ENCODE measurements around the gene ZBTB22. TPM values are rescaled to one million over a fixed set of nuclear protein-coding genes. Genes with fewer than 3 reads are reported as not detected.
A peak's percentile ranks its signal among the peaks of the same experiment; 100 is the strongest.
"Not testable (repeated sequence)": the region's sequence is repeated elsewhere in the genome, so short reads cannot be mapped to it uniquely, and the experiment has no call there.

ZBTB22 gene
- total RNA-seq, 1 donor from 2014 or later, result 8.2 TPM

DNA sequence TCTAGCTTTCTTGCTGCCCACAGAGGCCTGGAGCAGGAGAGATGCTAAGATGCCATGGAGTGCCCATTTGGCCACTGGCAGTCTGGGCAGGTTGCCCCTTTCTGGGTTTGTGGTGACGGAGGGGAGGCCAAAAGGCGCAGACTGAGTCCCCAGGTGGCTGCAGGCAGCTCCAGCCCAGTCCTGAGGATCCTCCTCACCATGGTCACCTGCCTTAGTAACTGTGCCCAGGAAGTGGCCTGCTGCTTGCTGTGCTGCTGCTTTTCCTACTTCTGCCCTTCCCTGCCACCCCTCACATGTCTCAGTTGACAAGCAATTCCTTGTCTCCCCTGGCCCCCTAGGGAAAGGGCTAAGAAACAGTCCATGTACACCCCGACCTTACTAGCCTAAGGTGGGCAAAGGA is 38.8 kb upstream of the ZBTB22 start:
- DNase-seq (ENCODE audit: low read depth), result no peak
- no peak overlapping the region for H3K4me3 ChIP-seq (ENCODE audit: low read depth, low read length)
- TF ChIP-seq, protein P1, sequence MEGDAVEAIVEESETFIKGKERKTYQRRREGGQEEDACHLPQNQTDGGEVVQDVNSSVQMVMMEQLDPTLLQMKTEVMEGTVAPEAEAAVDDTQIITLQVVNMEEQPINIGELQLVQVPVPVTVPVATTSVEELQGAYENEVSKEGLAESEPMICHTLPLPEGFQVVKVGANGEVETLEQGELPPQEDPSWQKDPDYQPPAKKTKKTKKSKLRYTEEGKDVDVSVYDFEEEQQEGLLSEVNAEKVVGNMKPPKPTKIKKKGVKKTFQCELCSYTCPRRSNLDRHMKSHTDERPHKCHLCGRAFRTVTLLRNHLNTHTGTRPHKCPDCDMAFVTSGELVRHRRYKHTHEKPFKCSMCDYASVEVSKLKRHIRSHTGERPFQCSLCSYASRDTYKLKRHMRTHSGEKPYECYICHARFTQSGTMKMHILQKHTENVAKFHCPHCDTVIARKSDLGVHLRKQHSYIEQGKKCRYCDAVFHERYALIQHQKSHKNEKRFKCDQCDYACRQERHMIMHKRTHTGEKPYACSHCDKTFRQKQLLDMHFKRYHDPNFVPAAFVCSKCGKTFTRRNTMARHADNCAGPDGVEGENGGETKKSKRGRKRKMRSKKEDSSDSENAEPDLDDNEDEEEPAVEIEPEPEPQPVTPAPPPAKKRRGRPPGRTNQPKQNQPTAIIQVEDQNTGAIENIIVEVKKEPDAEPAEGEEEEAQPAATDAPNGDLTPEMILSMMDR (conservative IDR thresholded peaks at IDR 0.05; ENCODE audit: low read depth, low read length), result no peak

DNA sequence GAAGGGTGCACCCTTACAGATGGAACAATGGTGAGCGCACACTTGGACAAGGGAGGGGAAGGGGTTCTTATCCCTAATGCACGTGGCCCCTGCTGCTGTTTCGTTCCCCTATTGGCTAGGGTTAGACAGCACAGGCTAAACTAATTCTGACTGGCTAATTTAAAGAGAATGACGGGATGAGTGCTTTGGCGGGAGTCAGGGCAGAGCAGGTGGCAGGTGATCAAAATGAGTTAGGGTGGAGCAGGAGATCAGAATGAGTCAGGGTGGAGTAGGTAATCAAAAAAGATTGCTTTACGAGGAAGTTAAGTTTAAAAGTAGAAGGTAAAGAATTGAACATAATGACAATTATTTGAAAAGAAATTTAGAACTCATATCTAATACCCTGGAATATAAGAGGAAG is 38.3 kb upstream of the ZBTB22 start:
- not testable (repeated sequence) for DNase-seq (ENCODE audit: low read depth); H3K4me3 ChIP-seq (ENCODE audit: low read depth, low read length)

DNA sequence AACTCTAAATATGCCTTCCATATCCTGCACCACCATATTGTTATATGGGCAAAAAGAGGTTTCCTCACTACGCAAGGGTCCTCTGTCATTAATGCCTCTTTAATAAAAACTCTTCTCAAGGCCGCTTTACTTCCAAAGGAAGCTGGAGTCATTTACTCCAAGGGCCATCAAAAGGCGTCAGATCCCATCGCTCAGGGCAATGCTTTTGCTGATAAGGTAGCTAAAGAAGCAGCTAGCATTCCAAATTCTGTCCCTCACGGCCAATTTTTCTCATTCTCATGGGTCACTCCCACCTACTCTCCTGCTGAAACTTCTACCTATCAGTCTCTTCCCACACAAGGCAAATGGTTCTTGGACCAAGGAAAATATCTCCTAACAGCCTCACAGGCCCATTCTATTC is 30.3 kb upstream of the ZBTB22 start:
- no peak overlapping the region for H3K4me3 ChIP-seq (ENCODE audit: low read depth, low read length)
- TF ChIP-seq, protein P1 (conservative IDR thresholded peaks at IDR 0.05; ENCODE audit: low read depth, low read length), result no peak

DNA sequence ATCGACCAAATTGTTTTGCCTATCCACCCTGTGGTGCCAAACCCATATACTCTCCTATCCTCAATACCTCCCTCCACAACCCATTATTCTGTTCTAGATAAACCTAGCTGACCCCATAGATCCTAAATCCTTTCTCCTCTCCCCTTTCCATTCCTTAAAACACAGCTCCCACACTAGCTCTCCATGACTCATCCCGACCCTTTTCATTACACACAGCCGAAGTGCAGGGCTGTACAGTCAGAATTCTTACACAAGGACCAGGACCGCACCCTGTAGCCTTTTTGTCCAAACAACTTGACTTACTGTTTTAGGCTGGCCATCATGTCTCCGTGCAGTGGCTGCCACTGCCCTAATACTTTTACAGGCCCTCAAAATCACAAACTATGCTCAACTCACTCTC is 29.4 kb upstream of the ZBTB22 start:
- H3K4me3 ChIP-seq (ENCODE audit: low read depth, low read length); DNase-seq (ENCODE audit: low read depth): not testable (repeated sequence)

More for the DNA sequence above, 30.3 kb upstream of the ZBTB22 start:
- no peak for DNase-seq (ENCODE audit: low read depth)

DNA sequence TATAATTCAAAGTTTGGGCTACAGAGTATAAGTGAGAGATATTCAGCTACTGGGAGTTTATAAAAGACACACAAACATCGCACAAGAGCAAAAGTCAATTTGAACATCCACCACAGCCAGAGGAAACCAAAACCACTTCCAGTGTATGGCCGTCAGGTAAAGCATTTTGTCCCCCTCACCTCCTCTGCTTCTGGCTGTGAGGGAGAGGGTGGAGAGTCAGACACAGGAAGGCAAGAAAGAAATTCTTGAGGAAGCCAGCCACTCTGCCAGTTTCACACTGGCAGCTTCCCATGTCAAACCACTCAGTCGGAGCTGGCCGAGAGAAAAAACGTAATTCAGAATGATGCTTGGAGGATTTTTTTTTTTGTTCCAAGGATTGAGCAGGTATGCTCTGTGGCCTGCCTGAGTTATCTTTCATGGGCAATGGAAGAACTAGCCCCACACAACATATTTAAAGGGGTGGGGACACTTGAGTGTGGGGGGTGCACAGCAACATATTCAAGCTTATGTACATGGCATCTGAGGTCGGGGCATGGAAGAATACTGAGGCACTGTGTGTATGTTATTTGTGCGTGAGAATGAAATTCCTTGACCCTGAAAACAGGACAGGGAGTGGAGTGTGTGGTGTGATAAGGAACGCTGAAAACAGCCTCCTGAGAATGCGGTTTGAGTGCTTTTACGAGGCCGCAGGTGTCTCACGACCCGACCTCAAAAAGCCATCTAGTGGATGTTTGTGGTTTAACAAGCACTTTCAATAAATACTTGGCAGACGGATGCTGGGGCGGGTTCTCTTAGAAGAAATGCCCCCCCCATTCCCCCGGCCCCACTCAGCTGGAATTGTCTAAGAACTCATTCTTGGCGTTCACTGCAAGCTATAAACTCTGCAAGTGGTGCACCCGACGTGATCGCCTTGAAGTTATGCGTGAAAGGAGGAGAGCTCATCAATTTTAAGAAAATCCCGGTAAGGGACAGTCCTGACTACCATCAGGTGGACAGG is 27.5 kb upstream of the ZBTB22 start:
- DNase-seq (ENCODE audit: low read depth), result no peak
- no peak overlapping the region for H3K4me3 ChIP-seq (ENCODE audit: low read depth, low read length)
- TF ChIP-seq, protein P1 (conservative IDR thresholded peaks at IDR 0.05; ENCODE audit: low read depth, low read length), result peak; percentile 59

DNA sequence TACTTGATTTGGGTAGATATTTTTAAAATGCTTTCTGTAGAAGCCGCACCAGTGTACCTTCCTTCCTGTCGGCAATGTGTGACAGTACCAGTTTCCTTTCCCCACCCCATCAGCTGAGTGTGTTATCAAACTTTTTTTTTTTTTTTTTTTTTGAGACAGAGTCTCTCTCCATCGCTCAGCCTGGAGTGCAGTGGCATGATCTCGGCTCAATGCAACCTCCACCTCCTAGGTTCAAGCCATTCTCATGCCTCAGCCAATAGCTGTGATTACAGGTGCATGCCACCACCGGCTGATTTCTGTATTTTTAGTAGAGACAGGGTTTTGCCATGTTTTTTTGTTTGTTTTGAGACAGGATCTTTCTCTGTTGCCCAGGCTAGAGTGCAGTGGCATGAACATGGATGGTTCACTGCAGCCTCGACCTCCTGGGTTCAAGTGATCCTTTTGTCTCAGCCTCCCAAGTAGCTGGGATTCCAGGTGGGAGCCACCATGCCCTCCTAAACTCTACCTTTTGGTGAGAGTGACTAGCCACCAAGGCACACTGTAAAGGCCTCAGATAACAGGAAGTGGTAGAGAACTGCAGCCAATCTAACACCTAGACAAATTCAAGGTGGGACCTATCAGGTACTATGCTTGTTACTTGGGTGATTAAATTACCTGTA is 26.5 kb upstream of the ZBTB22 start:
- DNase-seq (ENCODE audit: low read depth), result no peak
- no peak overlapping the region for H3K4me3 ChIP-seq (ENCODE audit: low read depth, low read length)
- TF ChIP-seq, protein P1 (conservative IDR thresholded peaks at IDR 0.05; ENCODE audit: low read depth, low read length), result no peak

DNA sequence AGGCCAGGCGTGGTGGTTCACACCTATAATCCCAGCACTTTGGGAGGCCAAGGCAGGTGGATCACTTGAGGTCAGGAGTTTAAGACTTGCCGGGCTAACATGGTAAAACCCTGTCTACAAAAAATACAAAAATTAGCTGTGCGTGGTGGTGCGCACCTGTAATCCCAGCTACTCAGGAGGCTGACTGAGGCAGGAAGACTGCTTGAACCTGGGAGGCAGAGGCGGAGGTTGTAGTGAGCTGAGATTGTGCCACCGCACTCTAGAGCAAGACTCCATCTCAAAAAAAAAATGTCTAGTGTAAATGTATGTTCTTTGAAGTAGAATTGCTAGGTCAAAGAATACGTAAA is 26.0 kb upstream of the ZBTB22 start:
- H3K4me3 ChIP-seq (ENCODE audit: low read depth, low read length); DNase-seq (ENCODE audit: low read depth): not testable (repeated sequence)

DNA sequence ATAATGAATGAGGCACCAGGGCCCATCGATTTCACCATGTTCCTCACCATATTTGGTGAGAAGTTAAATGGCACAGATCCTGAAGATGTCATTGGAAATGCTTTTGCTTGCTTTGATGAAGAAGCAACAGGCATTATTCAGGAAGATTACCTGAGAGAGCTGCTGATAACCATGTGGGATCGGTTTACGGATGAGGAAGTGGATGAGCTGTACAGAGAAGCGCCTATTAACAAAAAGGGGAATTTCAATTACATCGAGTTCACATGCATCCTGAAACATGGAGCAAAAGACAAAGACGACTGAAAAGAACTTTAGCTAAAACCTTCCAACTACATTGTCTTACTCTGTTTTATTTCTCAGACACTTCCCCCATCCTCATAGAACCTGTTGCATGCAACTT is 21.6 kb upstream of the ZBTB22 start:
- TF ChIP-seq, protein P1 (conservative IDR thresholded peaks at IDR 0.05; ENCODE audit: low read depth, low read length), result no peak
- no peak for DNase-seq (ENCODE audit: low read depth)

More for the DNA sequence above, 21.6 kb upstream of the ZBTB22 start:
- no peak overlapping the region for H3K4me3 ChIP-seq (ENCODE audit: low read depth, low read length)
